ENCODE measurements around the gene ZCCHC3.

Gene ZCCHC3

GRCh38 chr20:284172-284571 is 13.2 kb upstream of the ZCCHC3 start:
- no peak for DNase-seq (ENCODE audit: low spot score)

- no peak for DNase-seq (ENCODE audit: low spot score)
Measured at GRCh38 chr20:286508-286907, 10.9 kb upstream of the ZCCHC3 start.

GRCh38 chr20:288956-289692 is 8.2 kb upstream of the ZCCHC3 start:
- DNase-seq (ENCODE audit: low spot score) = no peak

GRCh38 chr20:289693-290083 is 7.7 kb upstream of the ZCCHC3 start:
- DNase-seq (ENCODE audit: low spot score) = no peak

GRCh38 chr20:290084-290831 is 7.1 kb upstream of the ZCCHC3 start, which contains the start of gene C20orf96:
Gene C20orf96, minus strand, starts transcription at chr20:290750. Its CDS starts 140 bp downstream, at chr20:290610.
- peak; percentile 94 for DNase-seq (ENCODE audit: low spot score)

- DNase-seq (ENCODE audit: low spot score) = no peak
Measured at GRCh38 chr20:294602-295001, 2.8 kb upstream of the ZCCHC3 start.

GRCh38 chr20:295804-296203 is 1.6 kb upstream of the ZCCHC3 start:
- no peak for DNase-seq (ENCODE audit: low spot score)

GRCh38 chr20:297925-298775 is 780 bp downstream of the ZCCHC3 start:
- DNase-seq (ENCODE audit: low spot score) = peak; percentile 54

- no peak for DNase-seq (ENCODE audit: low spot score)
Measured at GRCh38 chr20:298776-299391, 1.5 kb downstream of the ZCCHC3 start.

GRCh38 chr20:300345-300990 is 3.1 kb downstream of the ZCCHC3 start:
- DNase-seq (ENCODE audit: low spot score) = no peak

GRCh38 chr20:301886-302848 is 4.8 kb downstream of the ZCCHC3 start:
- no peak for DNase-seq (ENCODE audit: low spot score)

- DNase-seq (ENCODE audit: low spot score) = no peak
Measured at GRCh38 chr20:305745-306144, 8.4 kb downstream of the ZCCHC3 start.

- DNase-seq (ENCODE audit: low spot score) = no peak
Measured at GRCh38 chr20:308427-309038, 11.2 kb downstream of the ZCCHC3 start.

- no peak for DNase-seq (ENCODE audit: low spot score)
Measured at GRCh38 chr20:309306-309840, 12.0 kb downstream of the ZCCHC3 start.

- DNase-seq (ENCODE audit: low spot score) = peak; percentile 100
Measured at GRCh38 chr20:309841-310644, 12.7 kb downstream of the ZCCHC3 start.

- DNase-seq (ENCODE audit: low spot score) = no peak
Measured at GRCh38 chr20:310645-311044, 13.3 kb downstream of the ZCCHC3 start.

GRCh38 chr20:311609-312008 is 14.2 kb downstream of the ZCCHC3 start:
- no peak for DNase-seq (ENCODE audit: low spot score)

- no peak for DNase-seq (ENCODE audit: low spot score)
Measured at GRCh38 chr20:312067-312466, 14.7 kb downstream of the ZCCHC3 start.

GRCh38 chr20:312866-313265 is 15.5 kb downstream of the ZCCHC3 start:
- DNase-seq (ENCODE audit: low spot score) = no peak
